NCI-H446 (cell line): ENCODE data around the gene CALHM1.
"Not testable (repeated sequence)": the region's sequence is repeated elsewhere in the genome, so short reads cannot be mapped to it uniquely, and the experiment has no call there.

Experiments used
- DNase-seq, 2 experiments: peaks; one replicate each; lab custom pipeline; 2025; lab: John Stamatoyannopoulos, UW

CALHM1 gene

GRCh38 chr10:103458720-103459119 is at the start of gene CALHM1:
CALHM1 (minus strand) TSS chr10:103458900; CDS start chr10:103458751, 149 bp downstream.
- no peak for DNase-seq

GRCh38 chr10:103507235-103508191 is 48.8 kb upstream of the CALHM1 start:
- DNase-seq = no peak

- no peak for DNase-seq
Measured at GRCh38 chr10:103506061-103506460, 47.4 kb upstream of the CALHM1 start.

GRCh38 chr10:103504181-103504783 is 45.6 kb upstream of the CALHM1 start:
- DNase-seq = no peak

- not testable (repeated sequence) for DNase-seq
Measured at GRCh38 chr10:103503777-103504176, 45.1 kb upstream of the CALHM1 start.

GRCh38 chr10:103502849-103503660 is 44.4 kb upstream of the CALHM1 start:
- no peak for DNase-seq

GRCh38 chr10:103501186-103501585 is 42.5 kb upstream of the CALHM1 start:
- DNase-seq = no peak

GRCh38 chr10:103500481-103500880 is 41.8 kb upstream of the CALHM1 start:
- no peak for DNase-seq

- DNase-seq = no peak
Measured at GRCh38 chr10:103499881-103500280, 41.2 kb upstream of the CALHM1 start.

GRCh38 chr10:103498936-103499638 is 40.4 kb upstream of the CALHM1 start:
- DNase-seq = no peak

- DNase-seq = no peak
Measured at GRCh38 chr10:103497161-103497915, 38.6 kb upstream of the CALHM1 start.

GRCh38 chr10:103495321-103495720 is 36.6 kb upstream of the CALHM1 start:
- no peak for DNase-seq

GRCh38 chr10:103493916-103494877 is 35.5 kb upstream of the CALHM1 start:
- DNase-seq = no peak

- no peak for DNase-seq
Measured at GRCh38 chr10:103493362-103493915, 34.7 kb upstream of the CALHM1 start, which contains the start of gene NEURL1. NEURL1 (plus strand) TSS chr10:103493705; CDS start chr10:103494388, 683 bp downstream.

GRCh38 chr10:103492655-103493261 is 34.1 kb upstream of the CALHM1 start:
- DNase-seq = no peak

- no peak for DNase-seq
Measured at GRCh38 chr10:103491729-103492364, 33.1 kb upstream of the CALHM1 start.

GRCh38 chr10:103490986-103491314 is 32.2 kb upstream of the CALHM1 start:
- no peak for DNase-seq

GRCh38 chr10:103487410-103487708 is 28.7 kb upstream of the CALHM1 start:
- DNase-seq = no peak
